Stimulated activated naive CD8-positive, alpha-beta T cell treated with anti-CD3 and anti-CD28 coated beads, Interleukin-15, amount 100 ng/mL, for 72 hours (primary cell): ENCODE data around the gene LTBP1.
"Not testable (repeated sequence)": the region's sequence is repeated elsewhere in the genome, so short reads cannot be mapped to it uniquely, and the experiment has no call there.

Experiments used
- ATAC-seq: fragments of 150-1000 bp; cut with Tn5 transposase; 2 replicates; pipeline ENCODE4 v1.10.0; 2021; ENCODE audit warnings: mild to moderate bottlenecking, moderate library complexity
- DNase-seq, 2 donors: peaks; one replicate each; pipeline ENCODE4 v3.0.0; 2021 to 2022
- H3K27ac Mint-ChIP-seq, 2 donors: one replicate each; pipeline ENCODE4 v1.8.0; 2022; ENCODE audit warnings: mild to moderate bottlenecking in 2 of 2, mixed read lengths in 2 of 2, moderate library complexity in 2 of 2
- H3K27me3 Mint-ChIP-seq: one replicate; pipeline ENCODE4 v1.8.0; 2022; ENCODE audit warnings: mixed read lengths
- H3K4me1 Mint-ChIP-seq: one replicate; pipeline ENCODE4 v1.8.0; 2022; ENCODE audit warnings: mild to moderate bottlenecking, mixed read lengths
- H3K4me3 Mint-ChIP-seq, 2 donors: one replicate each; pipeline ENCODE4 v1.8.0; 2022; ENCODE audit warnings: mild to moderate bottlenecking in 2 of 2, mixed read lengths in 2 of 2, moderate library complexity in 1 of 2
- H3K9me3 Mint-ChIP-seq, 2 donors: one replicate each; pipeline ENCODE4 v1.8.0; 2022; ENCODE audit warnings: mixed read lengths in 2 of 2

Gene LTBP1

GRCh38 chr2:33057307-33058028, 110.7 kb downstream of the LTBP1 start:
- ATAC-seq, H3K4me3 Mint-ChIP-seq, H3K27ac Mint-ChIP-seq, H3K9me3 Mint-ChIP-seq, DNase-seq, H3K4me1 Mint-ChIP-seq: not testable (repeated sequence)
- peaks cover 11% of the 10 kb centered on the region for H3K27me3 Mint-ChIP-seq

- Mint-ChIP-seq H3K27ac (no peak overlapping the region), H3K4me1 (no peaks in the 10 kb centered on the region)
These were observed 112.1 kb downstream of the LTBP1 start for GRCh38 chr2:33058716-33059470.

GRCh38 chr2:33059471-33060156, 112.9 kb downstream of the LTBP1 start:
- Mint-ChIP-seq H3K27ac (no peak overlapping the region), H3K4me3 (no peak overlapping the region), H3K27me3 (peaks cover 11% of the 10 kb centered on the region), H3K9me3 (no peaks in the 10 kb centered on the region), H3K4me1 (no peaks in the 10 kb centered on the region)
- ATAC-seq = no peak
- DNase-seq = no peak

More at GRCh38 chr2:33058716-33059470, 112.1 kb downstream of the LTBP1 start:
- Mint-ChIP-seq H3K4me3 (no peak overlapping the region), H3K27me3 (peaks cover 11% of the 10 kb centered on the region), H3K9me3 (no peaks in the 10 kb centered on the region)
- ATAC-seq (no peak), DNase-seq (no peak)

GRCh38 chr2:33060405-33060804, 113.7 kb downstream of the LTBP1 start:
- no peaks in the 10 kb centered on the region for H3K4me1 Mint-ChIP-seq
- no peak for ATAC-seq
- H3K9me3 Mint-ChIP-seq = no peaks in the 10 kb centered on the region
- H3K27ac Mint-ChIP-seq = no peak overlapping the region
- no peak overlapping the region for H3K4me3 Mint-ChIP-seq
- no peak for DNase-seq
- peaks cover 11% of the 10 kb centered on the region for H3K27me3 Mint-ChIP-seq

GRCh38 chr2:33062665-33063250, 116.0 kb downstream of the LTBP1 start:
- H3K9me3 Mint-ChIP-seq = no peaks in the 10 kb centered on the region
- no peak overlapping the region for H3K27ac Mint-ChIP-seq
- no peaks in the 10 kb centered on the region for H3K4me1 Mint-ChIP-seq
- no peak overlapping the region for H3K4me3 Mint-ChIP-seq
- no peak for DNase-seq
- no peak for ATAC-seq
- H3K27me3 Mint-ChIP-seq = peaks cover 11% of the 10 kb centered on the region

- peaks cover 5% of the 10 kb centered on the region for H3K27me3 Mint-ChIP-seq
- no peak overlapping the region for H3K4me3 Mint-ChIP-seq
- H3K27ac Mint-ChIP-seq = no peak overlapping the region
- DNase-seq (no peak), ATAC-seq (no peak)
- H3K9me3 Mint-ChIP-seq = no peaks in the 10 kb centered on the region
- H3K4me1 Mint-ChIP-seq = no peaks in the 10 kb centered on the region
These were observed 117.6 kb downstream of the LTBP1 start for GRCh38 chr2:33064349-33064801.

- H3K4me3 Mint-ChIP-seq = no peak overlapping the region
- no peak overlapping the region for H3K27ac Mint-ChIP-seq
- H3K27me3 Mint-ChIP-seq = peaks cover 7% of the 10 kb centered on the region
- H3K9me3 Mint-ChIP-seq = no peaks in the 10 kb centered on the region
- H3K4me1 Mint-ChIP-seq = no peaks in the 10 kb centered on the region
- DNase-seq (no peak), ATAC-seq (no peak)
These were observed 120.8 kb downstream of the LTBP1 start for GRCh38 chr2:33067598-33067997.

GRCh38 chr2:33068261-33068660, 121.5 kb downstream of the LTBP1 start:
- DNase-seq = no peak
- no peak for ATAC-seq
- Mint-ChIP-seq H3K4me1 (no peaks in the 10 kb centered on the region), H3K27ac (no peak overlapping the region), H3K27me3 (peaks cover 7% of the 10 kb centered on the region), H3K9me3 (no peaks in the 10 kb centered on the region), H3K4me3 (no peak overlapping the region)

- Mint-ChIP-seq H3K27ac (peak overlapping the region in 1 of 2 donors; percentile 4), H3K27me3 (peaks cover 7% of the 10 kb centered on the region), H3K4me3 (no peak overlapping the region), H3K9me3 (no peaks in the 10 kb centered on the region), H3K4me1 (no peaks in the 10 kb centered on the region)
- peak in 1 of 2 donors; percentile 13 for DNase-seq
- peak; percentile 82 for ATAC-seq
These were observed 123.3 kb downstream of the LTBP1 start for GRCh38 chr2:33069894-33070651.

GRCh38 chr2:33071591-33071990, 124.8 kb downstream of the LTBP1 start:
- H3K27ac Mint-ChIP-seq = no peak overlapping the region
- no peak for ATAC-seq
- H3K27me3 Mint-ChIP-seq = peaks cover 7% of the 10 kb centered on the region
- H3K9me3 Mint-ChIP-seq = no peaks in the 10 kb centered on the region
- no peak overlapping the region for H3K4me3 Mint-ChIP-seq
- no peaks in the 10 kb centered on the region for H3K4me1 Mint-ChIP-seq
- no peak for DNase-seq

- no peak overlapping the region for H3K27ac Mint-ChIP-seq
- ATAC-seq = no peak
These were observed 125.9 kb downstream of the LTBP1 start for GRCh38 chr2:33072614-33073013.

GRCh38 chr2:33073018-33073417, 126.3 kb downstream of the LTBP1 start:
- Mint-ChIP-seq H3K4me1 (no peaks in the 10 kb centered on the region), H3K4me3 (no peak overlapping the region), H3K27ac (no peak overlapping the region), H3K27me3 (peaks cover 7% of the 10 kb centered on the region), H3K9me3 (no peaks in the 10 kb centered on the region)
- ATAC-seq (no peak), DNase-seq (no peak)

More at GRCh38 chr2:33072614-33073013, 125.9 kb downstream of the LTBP1 start:
- H3K27me3 Mint-ChIP-seq = peaks cover 7% of the 10 kb centered on the region
- no peak overlapping the region for H3K4me3 Mint-ChIP-seq
- no peak for DNase-seq
- no peaks in the 10 kb centered on the region for H3K9me3 Mint-ChIP-seq
- H3K4me1 Mint-ChIP-seq = no peaks in the 10 kb centered on the region

GRCh38 chr2:33074197-33074596, 127.4 kb downstream of the LTBP1 start:
- H3K27ac Mint-ChIP-seq = no peak overlapping the region
- H3K4me1 Mint-ChIP-seq = no peaks in the 10 kb centered on the region
- H3K9me3 Mint-ChIP-seq = no peaks in the 10 kb centered on the region
- H3K27me3 Mint-ChIP-seq = peaks cover 11% of the 10 kb centered on the region
- ATAC-seq (no peak), DNase-seq (no peak)
- no peak overlapping the region for H3K4me3 Mint-ChIP-seq

- Mint-ChIP-seq H3K4me3 (no peak overlapping the region), H3K4me1 (no peaks in the 10 kb centered on the region), H3K27me3 (peaks cover 7% of the 10 kb centered on the region), H3K9me3 (no peaks in the 10 kb centered on the region), H3K27ac (no peak overlapping the region)
- DNase-seq = no peak
- ATAC-seq = no peak
These were observed 130.6 kb downstream of the LTBP1 start for GRCh38 chr2:33077311-33077710.

GRCh38 chr2:33077844-33078243, 131.1 kb downstream of the LTBP1 start:
- H3K9me3 Mint-ChIP-seq = no peaks in the 10 kb centered on the region
- DNase-seq (no peak), ATAC-seq (no peak)
- H3K27ac Mint-ChIP-seq = no peak overlapping the region
- H3K4me3 Mint-ChIP-seq = no peak overlapping the region
- H3K4me1 Mint-ChIP-seq = no peaks in the 10 kb centered on the region
- peaks cover 11% of the 10 kb centered on the region for H3K27me3 Mint-ChIP-seq
